ENCODE results near the gene SLIT3. TPM values are rescaled to one million over a fixed set of nuclear protein-coding genes. Genes with fewer than 3 reads are reported as not detected.
A peak's percentile ranks its signal among the peaks of the same experiment; 100 is the strongest.

SLIT3 gene
- total RNA-seq, 1 donor from 2014 or later: 3.2 TPM

DNA sequence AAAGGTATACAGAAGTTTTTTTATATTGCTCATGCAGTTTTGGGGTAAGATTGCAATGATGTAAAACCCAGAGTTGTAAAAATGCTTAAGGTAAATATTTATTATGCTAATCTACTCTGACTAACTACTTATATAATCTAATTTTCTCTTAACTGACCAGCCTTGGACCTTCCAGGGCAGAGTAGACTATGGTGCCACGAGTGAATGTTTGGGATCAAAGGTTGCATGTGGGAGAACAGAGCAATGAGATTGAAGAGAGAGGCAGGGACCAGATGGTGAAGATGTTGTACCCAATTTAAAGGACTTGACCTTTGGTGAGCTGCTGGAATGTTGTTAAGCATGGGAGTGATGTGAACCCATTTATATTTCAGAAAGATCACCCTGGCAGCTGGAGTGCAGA lies 686.9 kb downstream of the SLIT3 start:
- H3K4me3 Mint-ChIP-seq (ENCODE audit: unreplicated experiment): no peak overlapping the region
- TF ChIP-seq, protein P1, sequence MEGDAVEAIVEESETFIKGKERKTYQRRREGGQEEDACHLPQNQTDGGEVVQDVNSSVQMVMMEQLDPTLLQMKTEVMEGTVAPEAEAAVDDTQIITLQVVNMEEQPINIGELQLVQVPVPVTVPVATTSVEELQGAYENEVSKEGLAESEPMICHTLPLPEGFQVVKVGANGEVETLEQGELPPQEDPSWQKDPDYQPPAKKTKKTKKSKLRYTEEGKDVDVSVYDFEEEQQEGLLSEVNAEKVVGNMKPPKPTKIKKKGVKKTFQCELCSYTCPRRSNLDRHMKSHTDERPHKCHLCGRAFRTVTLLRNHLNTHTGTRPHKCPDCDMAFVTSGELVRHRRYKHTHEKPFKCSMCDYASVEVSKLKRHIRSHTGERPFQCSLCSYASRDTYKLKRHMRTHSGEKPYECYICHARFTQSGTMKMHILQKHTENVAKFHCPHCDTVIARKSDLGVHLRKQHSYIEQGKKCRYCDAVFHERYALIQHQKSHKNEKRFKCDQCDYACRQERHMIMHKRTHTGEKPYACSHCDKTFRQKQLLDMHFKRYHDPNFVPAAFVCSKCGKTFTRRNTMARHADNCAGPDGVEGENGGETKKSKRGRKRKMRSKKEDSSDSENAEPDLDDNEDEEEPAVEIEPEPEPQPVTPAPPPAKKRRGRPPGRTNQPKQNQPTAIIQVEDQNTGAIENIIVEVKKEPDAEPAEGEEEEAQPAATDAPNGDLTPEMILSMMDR (IDR thresholded peaks at IDR 0.05; ENCODE audit: unreplicated experiment): no peak
- no peak for DNase-seq (ENCODE audit: low spot score)
- no peak overlapping the region for H3K27ac Mint-ChIP-seq (ENCODE audit: unreplicated experiment)
- peaks cover 3% of the 10 kb centered on the region for H3K27me3 Mint-ChIP-seq (ENCODE audit: unreplicated experiment)
- H3K36me3 Mint-ChIP-seq (ENCODE audit: low read depth, unreplicated experiment): no peaks in the 10 kb centered on the region
- H3K9me3 Mint-ChIP-seq (ENCODE audit: unreplicated experiment): no peaks in the 10 kb centered on the region
- no peaks in the 10 kb centered on the region for H3K4me1 Mint-ChIP-seq (ENCODE audit: unreplicated experiment)

DNA sequence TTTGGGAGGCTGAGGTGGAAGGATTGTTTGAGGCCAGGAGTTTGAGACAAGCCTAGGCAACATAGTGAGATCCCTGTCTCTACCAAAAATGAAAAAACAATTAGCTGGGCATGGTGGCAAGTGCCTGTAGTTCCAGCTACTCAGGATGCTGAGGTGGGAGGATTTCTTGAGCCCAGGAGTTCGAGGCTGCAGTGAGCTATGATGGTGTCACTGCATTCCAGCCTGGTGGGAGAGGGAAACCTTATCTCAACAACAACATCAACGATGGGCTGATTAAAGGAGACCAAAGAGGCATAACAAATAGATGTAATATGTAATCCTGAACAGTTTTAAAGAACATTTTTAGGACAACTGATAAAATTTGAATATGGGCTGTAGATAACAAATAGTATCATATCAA lies 687.5 kb downstream of the SLIT3 start:
- Mint-ChIP-seq H3K27me3 (ENCODE audit: unreplicated experiment) (peaks cover 3% of the 10 kb centered on the region), H3K4me3 (ENCODE audit: unreplicated experiment) (no peak overlapping the region), H3K9me3 (ENCODE audit: unreplicated experiment) (no peaks in the 10 kb centered on the region), H3K36me3 (ENCODE audit: low read depth, unreplicated experiment) (no peaks in the 10 kb centered on the region), H3K4me1 (ENCODE audit: unreplicated experiment) (no peaks in the 10 kb centered on the region), H3K27ac (ENCODE audit: unreplicated experiment) (no peak overlapping the region)
- TF ChIP-seq, protein P1 (IDR thresholded peaks at IDR 0.05; ENCODE audit: unreplicated experiment): no peak
- no peak for DNase-seq (ENCODE audit: low spot score)

DNA sequence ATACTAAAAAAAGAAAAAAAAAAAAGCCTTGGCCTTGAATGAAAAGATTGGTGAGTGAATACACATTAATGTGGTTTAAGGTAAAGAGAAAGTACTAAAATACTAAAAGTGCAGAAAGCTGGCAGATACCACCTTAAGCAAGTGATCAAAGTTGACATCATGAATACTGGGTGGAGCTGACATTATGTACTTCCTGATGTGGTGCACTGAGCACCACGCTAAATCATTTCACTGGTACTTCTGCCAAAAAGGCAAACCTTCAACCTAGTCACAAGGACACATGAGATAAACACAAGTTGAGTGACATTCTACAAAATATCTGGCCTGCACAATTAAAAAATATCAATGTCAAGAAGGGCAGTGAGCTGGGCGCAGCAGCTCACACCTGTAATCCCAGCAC lies 687.9 kb downstream of the SLIT3 start:
- H3K4me1 Mint-ChIP-seq (ENCODE audit: unreplicated experiment): no peaks in the 10 kb centered on the region
- H3K27me3 Mint-ChIP-seq (ENCODE audit: unreplicated experiment): peaks cover 3% of the 10 kb centered on the region
- no peak for DNase-seq (ENCODE audit: low spot score)
- H3K27ac Mint-ChIP-seq (ENCODE audit: unreplicated experiment): no peak overlapping the region
- no peak overlapping the region for H3K4me3 Mint-ChIP-seq (ENCODE audit: unreplicated experiment)
- no peaks in the 10 kb centered on the region for H3K36me3 Mint-ChIP-seq (ENCODE audit: low read depth, unreplicated experiment)
- H3K9me3 Mint-ChIP-seq (ENCODE audit: unreplicated experiment): no peaks in the 10 kb centered on the region
- TF ChIP-seq, protein P1 (IDR thresholded peaks at IDR 0.05; ENCODE audit: unreplicated experiment): no peak

DNA sequence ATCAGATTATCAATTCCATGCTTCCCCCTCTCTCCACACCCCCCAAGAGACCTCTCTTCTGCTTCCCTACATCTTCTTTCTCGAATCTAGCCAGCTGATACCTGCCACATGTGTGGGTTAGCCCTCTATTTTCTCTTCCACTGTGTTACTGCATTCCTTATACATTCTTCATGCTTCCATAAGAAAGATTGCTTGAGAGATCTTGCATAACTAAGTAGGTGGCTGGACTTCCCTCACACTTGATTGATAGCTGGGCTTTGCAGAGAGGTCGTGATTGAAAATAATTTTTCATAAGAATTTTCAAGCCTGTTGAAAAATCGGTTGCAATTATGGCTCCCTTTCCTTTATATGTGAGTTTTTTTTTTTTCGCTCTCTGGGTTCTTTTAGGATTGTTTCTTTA lies 688.8 kb downstream of the SLIT3 start:
- DNase-seq (ENCODE audit: low spot score): no peak
- no peaks in the 10 kb centered on the region for H3K9me3 Mint-ChIP-seq (ENCODE audit: unreplicated experiment)
- no peak overlapping the region for H3K4me3 Mint-ChIP-seq (ENCODE audit: unreplicated experiment)
- peaks cover 3% of the 10 kb centered on the region for H3K27me3 Mint-ChIP-seq (ENCODE audit: unreplicated experiment)
- no peaks in the 10 kb centered on the region for H3K36me3 Mint-ChIP-seq (ENCODE audit: low read depth, unreplicated experiment)
- no peaks in the 10 kb centered on the region for H3K4me1 Mint-ChIP-seq (ENCODE audit: unreplicated experiment)
- TF ChIP-seq, protein P1 (IDR thresholded peaks at IDR 0.05; ENCODE audit: unreplicated experiment): no peak
- H3K27ac Mint-ChIP-seq (ENCODE audit: unreplicated experiment): no peak overlapping the region

Small RNA genes lying within 50 kb of the gene (microRNA-seq; reads per million reads assigned to microRNA genes)
- gene MIR218-2 (ENCODE audit: unreplicated experiment): 0.49 reads per million
- 7.9 reads per million, percentile 56 among the genes with 10 or more reads in this experiment for gene MIR585 (ENCODE audit: unreplicated experiment)
